K562 (cell line): ENCODE data around the gene LAMA3. TPM values are rescaled to one million over a fixed set of nuclear protein-coding genes. Genes with fewer than 3 reads are reported as not detected.
A peak's percentile ranks its signal among the peaks of the same experiment; 100 is the strongest.

Experiments used
- ATAC-seq: fragments of 200-7000 bp; cut with Tn5 transposase; 3 replicates; pipeline ENCODE4 v1.9.1; 2020; ENCODE audit warnings: moderate library complexity
- BruUV-seq: library from RNA; stranded (reverse); fragments of 400-500 nt; replicated peaks from 2 replicates; lab custom pipeline; 2021; lab: Mats Ljungman, UMichigan
- CTCF ChIA-PET: fragments of 300-600 bp; formaldehyde crosslinking; extraction: SDS; loops from one replicate; lab custom pipeline; 2021; ENCODE audit warnings: low intra/inter-chr PET ratio; lab: Yijun Ruan, JAX
- POLR2A ChIA-PET: fragments of 300-600, 350-650 bp; sonication (Branson Sonifier 250); formaldehyde crosslinking; extraction: SDS; loops from one replicate; lab custom pipeline; 2021; ENCODE audit warnings: antibody characterized with exemption, inconsistent platforms; lab: Yijun Ruan, JAX
- DNase-seq, 4 experiments: peaks; one replicate each; pipeline versions ENCODE4 v3.0.0 to v3.0.0-alpha.2; 2011 to 2018; ENCODE audit warnings: low spot score in 3 of 4, mixed read lengths in 3 of 4; ENCODE audit errors: extremely low read depth in 1 of 4
- FAIRE-seq: peaks from 2 replicates; lab custom pipeline; 2011; peaks lifted over from hg19 to GRCh38; lab: Jason Lieb, UNC
- H2AFZ ChIP-seq: 2 replicates; pipeline ENCODE4 v1.6.0; 2011; ENCODE audit warnings: low read depth, low read length, control low read depth, inconsistent platforms
- H3K27ac ChIP-seq: fragments of 200-600 bp; 3 replicates; pipeline ENCODE4 v1.8.0; 2011; ENCODE audit warnings: low read depth, mild to moderate bottlenecking, control low read depth, inconsistent platforms, low read length, moderate library complexity, mixed read lengths; ENCODE audit errors: extremely low read depth
- H3K27me3 ChIP-seq, 2 experiments: fragments of 300-600 bp in 1 of 2; 2 replicates in 1 of 2; 3 replicates in 1 of 2; pipeline versions ENCODE4 v1.6.0 to v1.8.0; 2011; ENCODE audit warnings: inconsistent platforms in 2 of 2, low read length in 2 of 2, mild to moderate bottlenecking in 1 of 2, mixed read lengths in 1 of 2, moderate library complexity in 1 of 2; ENCODE audit not compliant: control insufficient read depth in 2 of 2, insufficient read depth in 2 of 2
- H3K36me3 ChIP-seq: fragments of 300-600 bp; 3 replicates; pipeline ENCODE4 v1.8.0; 2011; ENCODE audit warnings: mild to moderate bottlenecking, low read length, inconsistent platforms; ENCODE audit not compliant: control insufficient read depth, insufficient read depth
- H3K4me1 ChIP-seq, 2 experiments: fragments of 200-600 bp in 1 of 2; replicated peaks in 1 of 2; 2 replicates in 1 of 2; 3 replicates in 1 of 2; pipeline versions ENCODE4 v1.5.1 to v1.8.0; 2011; ENCODE audit warnings: inconsistent platforms in 2 of 2, low read length in 2 of 2, mild to moderate bottlenecking in 1 of 2, mixed read lengths in 1 of 2, moderate library complexity in 1 of 2; ENCODE audit not compliant: control insufficient read depth in 2 of 2, insufficient read depth in 2 of 2
- H3K4me2 ChIP-seq: 2 replicates; pipeline ENCODE4 v1.6.1; 2011; ENCODE audit warnings: low read length, control low read depth, inconsistent platforms, mixed read lengths; ENCODE audit not compliant: insufficient read depth
- H3K4me3 ChIP-seq: fragments of 200-600 bp; sonication (generic), shearing (Covaris generic); 2 replicates; pipeline ENCODE4 v1.5.1; 2016; ENCODE audit warnings: control low read depth, inconsistent platforms
- H3K79me2 ChIP-seq: fragments of 200-600 bp; 3 replicates; pipeline ENCODE4 v1.8.0; 2011; ENCODE audit warnings: low read length, inconsistent platforms; ENCODE audit not compliant: control insufficient read depth, insufficient read depth
- H3K9ac ChIP-seq, 2 experiments: 2 replicates each; pipeline versions ENCODE4 v1.6.0 to v1.6.1; 2011; ENCODE audit warnings: low read depth in 2 of 2, low read length in 2 of 2, control low read depth in 1 of 2, inconsistent platforms in 1 of 2, mild to moderate bottlenecking in 1 of 2, mixed read lengths in 1 of 2; ENCODE audit not compliant: insufficient read depth in 1 of 2
- H3K9me1 ChIP-seq: one replicate; pipeline ENCODE4 v1.6.0; 2011; ENCODE audit warnings: inconsistent platforms, mild to moderate bottlenecking, low read length, moderate library complexity; ENCODE audit not compliant: control insufficient read depth, insufficient read depth
- H3K9me3 ChIP-seq: replicated peaks from 2 replicates; pipeline ENCODE4 v1.5.1; 2011; ENCODE audit warnings: low read depth, low read length, inconsistent platforms; ENCODE audit not compliant: control insufficient read depth, insufficient read depth
- H4K20me1 ChIP-seq: replicated peaks from 2 replicates; pipeline ENCODE4 v1.6.1; 2011; ENCODE audit warnings: low read length, inconsistent platforms, mixed read lengths; ENCODE audit not compliant: control insufficient read depth, insufficient read depth
- MXI1 ChIP-seq: IDR thresholded peaks from 2 replicates; pipeline ENCODE4 v1.6.1; 2011; ENCODE audit warnings: low read depth, mild to moderate bottlenecking, improper control_type of control experiment, low read length
- STAT6 ChIP-seq: sonication (generic); formaldehyde crosslinking; IDR thresholded peaks from 2 replicates; pipeline ENCODE4 v1.8.1; 2023; ENCODE audit warnings: mild to moderate bottlenecking, missing genetic modification reagents
- ZC3H11A ChIP-seq: IDR thresholded peaks from 2 replicates; pipeline ENCODE4 v1.6.1; 2012; ENCODE audit warnings: low read depth, low read length, improper control_type of control experiment
- ZNF384 ChIP-seq: IDR thresholded peaks from 2 replicates; pipeline ENCODE4 v1.6.1; 2012; ENCODE audit warnings: low read depth, low read length, improper control_type of control experiment
- WGBS: fragments of 100-300 bp; shearing (Covaris generic); methylation state at CpG from one replicate; pipeline ENCODE4 v1.1.6; 2016; ENCODE audit warnings: low coverage, mixed read lengths; ENCODE audit not compliant: insufficient coverage; ENCODE audit errors: missing lambda C conversion rate; 5-methylcytosine and 5-hydroxymethylcytosine counted together
- in situ Hi-C: fragments of 300-500 bp; cut with MboI; formaldehyde crosslinking; loops from 4 replicates; pipeline ENCODE4 v1.15.0; 2018; ENCODE audit warnings: inconsistent platforms, mixed read lengths
- intact Hi-C: fragments of 100-400 bp; cut with micrococcal nuclease; formaldehyde crosslinking; loops from 2 replicates; pipeline ENCODE4 v1.14.2; 2022
- polyA plus RNA-seq, 8 experiments: library from polyadenylated mRNA; depleted of rRNA in 4 of 8; stranded (reverse) in 5 of 8; unstranded in 3 of 8; fragments of >200 nt; fragmentation: Nextera tagmentation in 2 of 8; fragmentation: Illumina TruSeq in 1 of 8; extraction: Ambion mirVana in 2 of 8; extraction: Trizol in 1 of 8; gene quantifications; 2 replicates each; pipeline versions ENCODE4 v1.2.1 to v1.2.3, GENCODE V29; 2011 to 2014; ENCODE audit warnings: inconsistent platforms in 1 of 8, missing spikeins in 1 of 8
- total RNA-seq, 7 experiments: library from RNA; depleted of rRNA in 6 of 7; stranded (reverse); fragments of >200 nt in 6 of 7; fragmentation: Illumina TruSeq in 2 of 7; extraction: Trizol in 2 of 7; gene quantifications; 2 replicates each; pipeline versions ENCODE4 v1.2.1 to v1.2.3, GENCODE V29; 2011 to 2021; ENCODE audit warnings: low replicate concordance in 1 of 7
- TF ChIP-seq, protein P1 (sequence below): fragments of 450-650 bp; IDR thresholded peaks from 2 replicates; pipeline ENCODE4 v1.6.1; 2018; ENCODE audit warnings: mild to moderate bottlenecking, low read depth; ENCODE audit not compliant: partially characterized antibody

Gene LAMA3
- total and polyA plus RNA-seq, 9 of the 15 experiments (the other 6 are each of a cell fraction or from before 2014, with no cell fraction given): 0.07 TPM; not detected in 8

DNA sequence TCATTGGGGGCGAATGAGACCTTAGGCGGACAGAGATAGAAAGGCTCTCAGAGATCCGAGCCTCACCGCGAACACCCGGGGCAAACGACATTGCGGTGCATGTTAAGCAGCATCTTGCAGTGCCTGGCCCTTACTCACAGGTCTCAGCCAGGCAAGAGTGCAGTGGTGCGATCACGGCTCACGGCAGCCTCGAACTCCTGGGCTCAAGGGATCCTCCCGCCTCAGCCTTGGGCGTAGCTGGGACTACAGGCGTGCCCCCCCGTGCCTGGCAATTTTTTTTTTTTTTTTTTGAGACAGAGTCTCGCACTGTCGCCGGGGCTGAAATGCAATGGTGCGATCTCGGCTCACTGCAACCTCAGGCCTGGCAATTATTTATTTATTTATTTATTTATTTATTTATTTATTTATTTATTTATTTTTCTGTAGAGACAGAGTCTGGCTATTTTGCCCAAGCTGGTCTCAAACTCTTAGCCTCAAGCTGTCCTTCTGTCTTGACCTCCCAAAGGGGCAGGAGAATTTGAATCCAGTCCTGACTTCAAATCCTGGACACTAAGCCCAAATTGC, 1.3 kb downstream of the LAMA3 start:
- no peak for FAIRE-seq
- peak; percentile 21; the same call in 1 of the 3 replicates for ATAC-seq
- CTCF ChIA-PET: no interaction called here
- H3K9me1 ChIP-seq: no peaks in the 10 kb centered on the region
- no peak overlapping the region for H3K27ac ChIP-seq
- H3K27me3 ChIP-seq: peaks cover 23 to 33% of the 10 kb centered on the region in 2 experiments
- H3K4me1 ChIP-seq: peaks cover 0 to 15% of the 10 kb centered on the region in 2 experiments; a peak in 2 of 5 replicates
- BruUV-seq: no TSS peak
- H4K20me1 ChIP-seq: 0 out of 2 replicates have a peak, but pooled peaks cover 4% of the 10 kb centered on the region
- no peak overlapping the region for H3K4me2 ChIP-seq
- no peaks in the 10 kb centered on the region for H3K9me3 ChIP-seq
- POLR2A ChIA-PET: interaction anchor here (0.9 kb wide), 1 partner anchor 175 kb away, joined by 3 read pairs; no protein-coding TSS in a partner anchor
- H3K4me3 ChIP-seq: no peak overlapping the region
- H3K9ac ChIP-seq: no peak overlapping the region
- no peaks in the 10 kb centered on the region for H3K79me2 ChIP-seq
- intact Hi-C loops (no loop called here), in situ Hi-C loops (no loop called here)
- H2AFZ ChIP-seq: no peak overlapping the region
- no peaks in the 10 kb centered on the region for H3K36me3 ChIP-seq
- TF ChIP-seq MXI1 (no peak), STAT6 (CRISPR knock-in tag) (no peak), ZC3H11A (peak; percentile 74; the same call in 1 of the 2 replicates), ZNF384 (no peak)
- TF ChIP-seq, protein P1, sequence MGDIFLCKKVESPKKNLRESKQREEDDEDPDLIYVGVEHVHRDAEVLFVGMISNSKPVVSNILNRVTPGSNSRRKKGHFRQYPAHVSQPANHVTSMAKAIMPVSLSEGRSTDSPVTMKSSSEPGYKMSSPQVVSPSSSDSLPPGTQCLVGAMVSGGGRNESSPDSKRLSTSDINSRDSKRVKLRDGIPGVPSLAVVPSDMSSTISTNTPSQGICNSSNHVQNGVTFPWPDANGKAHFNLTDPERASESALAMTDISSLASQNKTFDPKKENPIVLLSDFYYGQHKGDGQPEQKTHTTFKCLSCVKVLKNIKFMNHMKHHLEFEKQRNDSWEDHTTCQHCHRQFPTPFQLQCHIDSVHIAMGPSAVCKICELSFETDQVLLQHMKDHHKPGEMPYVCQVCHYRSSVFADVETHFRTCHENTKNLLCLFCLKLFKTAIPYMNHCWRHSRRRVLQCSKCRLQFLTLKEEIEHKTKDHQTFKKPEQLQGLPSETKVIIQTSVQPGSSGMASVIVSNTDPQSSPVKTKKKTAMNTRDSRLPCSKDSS: no peak
- TF ChIP-seq, all 486 proteins: peak for 1
- DNase-seq: no peak
- WGBS: 33% methylated on average over 21 of the region's 21 CpGs
